H9 (cell line): ENCODE measurements around the gene TOMM7. TPM values are rescaled to one million over a fixed set of nuclear protein-coding genes. Genes with fewer than 3 reads are reported as not detected.
A peak's percentile ranks its signal among the peaks of the same experiment; 100 is the strongest.

Experiments
- DNase-seq: peaks from one replicate; pipeline ENCODE4 v3.0.0-alpha.2; 2017
- H2AFZ ChIP-seq: one replicate; pipeline ENCODE4 v1.6.1; 2013; ENCODE audit warnings: mild to moderate bottlenecking, low read length, control low read depth, moderate library complexity
- H2AK5ac ChIP-seq: 2 replicates; pipeline ENCODE4 v1.6.1; 2013; ENCODE audit warnings: low read length, control low read depth, mixed read lengths; ENCODE audit not compliant: insufficient read length
- H2BK120ac ChIP-seq: one replicate; pipeline ENCODE4 v1.6.1; 2013; ENCODE audit warnings: low read depth, mild to moderate bottlenecking, low read length, control low read depth, inconsistent platforms; ENCODE audit not compliant: poor library complexity, severe bottlenecking
- H2BK12ac ChIP-seq: 2 replicates; pipeline ENCODE4 v1.6.1; 2013; ENCODE audit warnings: low read length, control low read depth, mixed read lengths, low read depth; ENCODE audit not compliant: insufficient read length
- H2BK15ac ChIP-seq: 2 replicates; pipeline ENCODE4 v1.6.1; 2013; ENCODE audit warnings: low read depth, low read length, control low read depth
- H2BK20ac ChIP-seq: one replicate; pipeline ENCODE4 v1.6.1; 2013; ENCODE audit warnings: low read depth, mild to moderate bottlenecking, low read length, control low read depth, inconsistent platforms; ENCODE audit not compliant: poor library complexity, severe bottlenecking
- H2BK5ac ChIP-seq: 2 replicates; pipeline ENCODE4 v1.6.1; 2013; ENCODE audit warnings: low read length, control low read depth, mixed read lengths; ENCODE audit not compliant: insufficient read length
- H3K14ac ChIP-seq: 2 replicates; pipeline ENCODE4 v1.6.1; 2013; ENCODE audit warnings: low read length, control low read depth; ENCODE audit not compliant: insufficient read depth
- H3K18ac ChIP-seq: 2 replicates; pipeline ENCODE4 v1.6.1; 2013; ENCODE audit warnings: low read depth, mild to moderate bottlenecking, mixed read lengths, low read length, control low read depth; ENCODE audit not compliant: insufficient read length
- H3K23ac ChIP-seq: 2 replicates; pipeline ENCODE4 v1.6.1; 2013; ENCODE audit warnings: low read length, control low read depth, mixed read lengths, low read depth; ENCODE audit not compliant: insufficient read length
- H3K23me2 ChIP-seq: 2 replicates; pipeline ENCODE4 v1.6.1; 2013; ENCODE audit warnings: low read depth, mild to moderate bottlenecking, mixed read lengths, low read length, control low read depth; ENCODE audit not compliant: insufficient read length, poor library complexity, severe bottlenecking
- H3K27ac ChIP-seq: 2 replicates; pipeline ENCODE4 v1.5.1; 2013; ENCODE audit warnings: low read length, control low read depth, mixed read lengths, low read depth; ENCODE audit not compliant: insufficient read length
- H3K27me3 ChIP-seq: 2 replicates; pipeline ENCODE4 v1.6.1; 2013; ENCODE audit warnings: low read length, control low read depth, inconsistent platforms; ENCODE audit not compliant: insufficient read depth
- H3K4ac ChIP-seq: 2 replicates; pipeline ENCODE4 v1.6.1; 2013; ENCODE audit warnings: low read depth, mild to moderate bottlenecking, control low read depth, inconsistent platforms, low read length, moderate library complexity
- H3K4me1 ChIP-seq: 2 replicates; pipeline ENCODE4 v1.6.1; 2013; ENCODE audit warnings: low read length, control low read depth, inconsistent platforms; ENCODE audit not compliant: insufficient read depth
- H3K4me2 ChIP-seq: 2 replicates; pipeline ENCODE4 v1.6.1; 2013; ENCODE audit warnings: low read length, control low read depth, mixed read lengths; ENCODE audit not compliant: insufficient read length, insufficient read depth
- H3K56ac ChIP-seq: 2 replicates; pipeline ENCODE4 v1.6.1; 2013; ENCODE audit warnings: low read depth, mild to moderate bottlenecking, mixed read lengths, low read length, control low read depth; ENCODE audit not compliant: insufficient read length
- H3K79me1 ChIP-seq: 2 replicates; pipeline ENCODE4 v1.6.1; 2013; ENCODE audit warnings: low read depth, mild to moderate bottlenecking, moderate library complexity, low read length, control low read depth, inconsistent platforms; ENCODE audit not compliant: insufficient read depth, poor library complexity, severe bottlenecking
- H3K79me2 ChIP-seq: 2 replicates; pipeline ENCODE4 v1.6.1; 2013; ENCODE audit warnings: low read length, control low read depth, inconsistent platforms; ENCODE audit not compliant: insufficient read depth
- H3K9ac ChIP-seq: 2 replicates; pipeline ENCODE4 v1.6.1; 2013; ENCODE audit warnings: low read length, control low read depth, mixed read lengths; ENCODE audit not compliant: insufficient read length; ENCODE audit errors: extremely low read depth
- H3K9me3 ChIP-seq: one replicate; pipeline ENCODE4 v1.6.1; 2013; ENCODE audit warnings: low read depth, low read length, inconsistent platforms; ENCODE audit not compliant: control insufficient read depth
- H3T11ph ChIP-seq: one replicate; pipeline ENCODE4 v1.6.1; 2013; ENCODE audit warnings: mild to moderate bottlenecking, low read length, control low read depth, inconsistent platforms
- H4K20me1 ChIP-seq: one replicate; pipeline ENCODE4 v1.6.1; 2013; ENCODE audit not compliant: control insufficient read depth, insufficient read length, insufficient read depth
- H4K5ac ChIP-seq: 2 replicates; pipeline ENCODE4 v1.6.1; 2013; ENCODE audit warnings: low read depth, mild to moderate bottlenecking, mixed read lengths, low read length, control low read depth; ENCODE audit not compliant: insufficient read length
- H4K8ac ChIP-seq: replicated peaks from 2 replicates; pipeline ENCODE4 v1.6.1; 2013; ENCODE audit warnings: low read length, control low read depth, mixed read lengths, low read depth; ENCODE audit not compliant: insufficient read length
- H4K91ac ChIP-seq: 2 replicates; pipeline ENCODE4 v1.6.1; 2013; ENCODE audit warnings: low read depth, mild to moderate bottlenecking, moderate library complexity, mixed read lengths, low read length, control low read depth; ENCODE audit not compliant: insufficient read length
- H3K27ac Mint-ChIP-seq, 3 experiments: 2 replicates in 2 of 3; 3 replicates in 1 of 3; pipeline ENCODE4 v1.8.0; 2020 to 2021; ENCODE audit warnings: mixed read lengths in 3 of 3, mild to moderate bottlenecking in 1 of 3, moderate library complexity in 1 of 3
- H3K27me3 Mint-ChIP-seq: 2 replicates; pipeline ENCODE4 v1.8.0; 2021; ENCODE audit warnings: low read depth, mild to moderate bottlenecking, moderate library complexity, mixed read lengths
- H3K36me3 Mint-ChIP-seq, 3 experiments: 2 replicates in 2 of 3; 3 replicates in 1 of 3; pipeline ENCODE4 v1.8.0; 2020 to 2021; ENCODE audit warnings: low read depth in 3 of 3, mixed read lengths in 3 of 3; ENCODE audit not compliant: insufficient read depth in 1 of 3
- H3K4me1 Mint-ChIP-seq, 2 experiments: 2 replicates each; pipeline ENCODE4 v1.8.0; 2020; ENCODE audit warnings: mixed read lengths in 2 of 2
- H3K4me3 Mint-ChIP-seq, 2 experiments: 2 replicates in 1 of 2; 3 replicates in 1 of 2; pipeline ENCODE4 v1.8.0; 2020 to 2021; ENCODE audit warnings: mild to moderate bottlenecking in 2 of 2, mixed read lengths in 2 of 2, moderate library complexity in 1 of 2
- H3K9me3 Mint-ChIP-seq, 2 experiments: 2 replicates in 1 of 2; 3 replicates in 1 of 2; pipeline ENCODE4 v1.8.0; 2020; ENCODE audit warnings: mild to moderate bottlenecking in 2 of 2, mixed read lengths in 2 of 2, moderate library complexity in 1 of 2
- CTCF ChIP-seq: fragments of 200-600 bp; sonication (generic); conservative IDR thresholded peaks from 3 replicates; pipeline ENCODE4 v1.8.0; 2021; ENCODE audit warnings: antibody characterized with exemption, mild to moderate bottlenecking
- WGBS: extraction: QIAGEN DNeasy Blood & Tissue Kit; methylation state at CpG from one replicate; pipeline ENCODE4 v1.1.7; 2013; ENCODE audit warnings: missing lambda C conversion rate, low lambda C conversion rate, mixed read lengths; ENCODE audit not compliant: insufficient read length; ENCODE audit errors: extremely low coverage; 5-methylcytosine and 5-hydroxymethylcytosine counted together
- total RNA-seq: library from RNA; stranded (reverse); gene quantifications from 2 replicates; pipeline ENCODE4 v1.2.1, GENCODE V29; 2021

TOMM7 gene
- total RNA-seq, 1 experiment from 2014 or later: 368 TPM

- no peaks in the 10 kb centered on the region; a peak in 1 of 5 replicates for H3K9me3 Mint-ChIP-seq
- H3K4me1 Mint-ChIP-seq: peaks cover 12 to 23% of the 10 kb centered on the region in 2 experiments
- Histone ChIP-seq H3K9me3 (no peaks in the 10 kb centered on the region), H3K79me1 (no peaks in the 10 kb centered on the region), H3K27ac (no peak overlapping the region), H2BK120ac (no peak overlapping the region), H3K14ac (no peak overlapping the region), H3K56ac (no peak overlapping the region), H2BK15ac (no peak overlapping the region), H2AK5ac (no peak overlapping the region), H3K4me1 (peaks cover 2% of the 10 kb centered on the region; the same call in 1 of the 2 replicates), H3K9ac (no peak overlapping the region), H3K23ac (no peak overlapping the region), H4K20me1 (no peaks in the 10 kb centered on the region), H3K18ac (no peak overlapping the region), H3T11ph (no peak overlapping the region), H4K5ac (no peak overlapping the region), H2BK5ac (no peak overlapping the region), H2BK20ac (no peak overlapping the region), H3K27me3 (no peaks in the 10 kb centered on the region), H2AFZ (no peak overlapping the region), H4K8ac (no peak overlapping the region), H2BK12ac (no peak overlapping the region), H4K91ac (no peak overlapping the region), H3K79me2 (no peaks in the 10 kb centered on the region), H3K4ac (no peak overlapping the region), H3K4me2 (no peak overlapping the region), H3K23me2 (no peaks in the 10 kb centered on the region)
- H3K4me3 Mint-ChIP-seq: no peak overlapping the region; a peak in 1 of 5 replicates
- no peak for DNase-seq
- H3K27ac Mint-ChIP-seq: peak overlapping the region in 1 of 3 experiments; percentile 83; a peak in 2 of 7 replicates
- peaks cover 20 to 51% (median 39%) of the 10 kb centered on the region in 3 experiments for H3K36me3 Mint-ChIP-seq
- WGBS: no CpG with 5 or more reads among the region's 2 CpGs
- TF ChIP-seq CTCF: no peak
- no peaks in the 10 kb centered on the region for H3K27me3 Mint-ChIP-seq
These were observed 42.9 kb upstream of the TOMM7 start for GRCh38 chr7:22865602-22865960.
